PFSK-1 (cell line): Measurements from ENCODE around the gene DENND4B.

ENCODE experiments used
- SIN3A ChIP-seq: IDR thresholded peaks from 2 replicates; pipeline ENCODE4 v1.6.1; 2012; ENCODE audit warnings: mild to moderate bottlenecking, low read length, moderate library complexity, borderline replicate concordance; ENCODE audit not compliant: insufficient read depth
- TF ChIP-seq, protein P1 (sequence below), 2 experiments: IDR thresholded peaks; 2 replicates each; pipeline versions ENCODE4 v1.6.1 to v1.8.0; 2011 to 2012; ENCODE audit warnings: low read depth in 2 of 2, low read length in 2 of 2, control low read depth in 1 of 2, inconsistent platforms in 1 of 2, mild to moderate bottlenecking in 1 of 2, moderate library complexity in 1 of 2; ENCODE audit not compliant: insufficient read depth in 1 of 2

DNA sequence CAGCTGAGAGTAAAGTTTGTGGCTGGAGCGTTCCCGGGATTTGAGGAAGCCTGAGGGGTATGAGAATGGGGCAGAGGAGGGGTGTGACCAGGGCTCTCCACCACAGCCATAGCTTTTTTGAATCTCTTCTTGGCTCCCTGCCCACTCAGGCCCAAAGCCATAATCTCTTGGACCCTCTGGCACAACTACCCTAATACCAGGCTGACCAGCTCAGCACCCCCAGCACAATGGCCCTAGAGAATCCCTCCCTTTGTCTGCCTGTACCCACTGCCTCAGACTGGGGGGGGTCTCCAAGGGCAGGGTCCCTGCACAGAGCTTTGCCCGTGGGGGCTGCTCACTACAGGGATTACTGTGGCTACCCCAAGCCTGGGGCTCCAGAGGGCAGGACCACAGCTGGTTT is 7.5 kb downstream of the DENND4B start:
- TF ChIP-seq SIN3A, result no peak
- TF ChIP-seq, protein P1, sequence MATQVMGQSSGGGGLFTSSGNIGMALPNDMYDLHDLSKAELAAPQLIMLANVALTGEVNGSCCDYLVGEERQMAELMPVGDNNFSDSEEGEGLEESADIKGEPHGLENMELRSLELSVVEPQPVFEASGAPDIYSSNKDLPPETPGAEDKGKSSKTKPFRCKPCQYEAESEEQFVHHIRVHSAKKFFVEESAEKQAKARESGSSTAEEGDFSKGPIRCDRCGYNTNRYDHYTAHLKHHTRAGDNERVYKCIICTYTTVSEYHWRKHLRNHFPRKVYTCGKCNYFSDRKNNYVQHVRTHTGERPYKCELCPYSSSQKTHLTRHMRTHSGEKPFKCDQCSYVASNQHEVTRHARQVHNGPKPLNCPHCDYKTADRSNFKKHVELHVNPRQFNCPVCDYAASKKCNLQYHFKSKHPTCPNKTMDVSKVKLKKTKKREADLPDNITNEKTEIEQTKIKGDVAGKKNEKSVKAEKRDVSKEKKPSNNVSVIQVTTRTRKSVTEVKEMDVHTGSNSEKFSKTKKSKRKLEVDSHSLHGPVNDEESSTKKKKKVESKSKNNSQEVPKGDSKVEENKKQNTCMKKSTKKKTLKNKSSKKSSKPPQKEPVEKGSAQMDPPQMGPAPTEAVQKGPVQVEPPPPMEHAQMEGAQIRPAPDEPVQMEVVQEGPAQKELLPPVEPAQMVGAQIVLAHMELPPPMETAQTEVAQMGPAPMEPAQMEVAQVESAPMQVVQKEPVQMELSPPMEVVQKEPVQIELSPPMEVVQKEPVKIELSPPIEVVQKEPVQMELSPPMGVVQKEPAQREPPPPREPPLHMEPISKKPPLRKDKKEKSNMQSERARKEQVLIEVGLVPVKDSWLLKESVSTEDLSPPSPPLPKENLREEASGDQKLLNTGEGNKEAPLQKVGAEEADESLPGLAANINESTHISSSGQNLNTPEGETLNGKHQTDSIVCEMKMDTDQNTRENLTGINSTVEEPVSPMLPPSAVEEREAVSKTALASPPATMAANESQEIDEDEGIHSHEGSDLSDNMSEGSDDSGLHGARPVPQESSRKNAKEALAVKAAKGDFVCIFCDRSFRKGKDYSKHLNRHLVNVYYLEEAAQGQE (IDR thresholded peaks at IDR 0.05; ENCODE audit: insufficient read depth in 1 of 2, low read depth in 2 of 2, low read length in 2 of 2), result no peak
